Aorta (tissue), 5 donors: ENCODE measurements around the gene FAM193A. TPM values are rescaled to one million over a fixed set of nuclear protein-coding genes. Genes with fewer than 3 reads are reported as not detected.
A peak's percentile ranks its signal among the peaks of the same experiment; 100 is the strongest.

Experiments used
- ATAC-seq: fragments of 200-7000 bp; cut with Tn5 transposase; one replicate; pipeline ENCODE4 v1.9.1; 2022; ENCODE audit warnings: moderate library complexity; ENCODE audit not compliant: low FRiP score
- DNase-seq, 2 donors: peaks; one replicate each; pipeline ENCODE4 v3.0.0-alpha.2; 2020
- H3K27ac ChIP-seq, 2 donors: one replicate each; pipeline ENCODE4 v1.5.1; 2013; ENCODE audit warnings: low read length in 2 of 2, mild to moderate bottlenecking in 2 of 2, moderate library complexity in 2 of 2, control low read depth in 1 of 2, inconsistent platforms in 1 of 2, low read depth in 1 of 2
- H3K27me3 ChIP-seq, 2 donors: one replicate each; pipeline ENCODE4 v1.6.1; 2013; ENCODE audit warnings: control low read depth in 1 of 2, low read length in 1 of 2, mild to moderate bottlenecking in 1 of 2, moderate library complexity in 1 of 2; ENCODE audit not compliant: insufficient read depth in 2 of 2, control insufficient read depth in 1 of 2
- H3K36me3 ChIP-seq, 2 donors: one replicate each; pipeline ENCODE4 v1.6.1; 2013; ENCODE audit warnings: control low read depth in 1 of 2, low read length in 1 of 2, mild to moderate bottlenecking in 1 of 2; ENCODE audit not compliant: insufficient read depth in 2 of 2, control insufficient read depth in 1 of 2
- H3K4me1 ChIP-seq, 2 donors: one replicate each; pipeline ENCODE4 v1.6.1; 2013; ENCODE audit warnings: low read length in 2 of 2, control low read depth in 1 of 2, mild to moderate bottlenecking in 1 of 2, moderate library complexity in 1 of 2; ENCODE audit not compliant: insufficient read depth in 2 of 2, control insufficient read depth in 1 of 2
- H3K4me3 ChIP-seq, 2 donors: one replicate each; pipeline ENCODE4 v1.5.1; 2013; ENCODE audit warnings: low read length in 2 of 2, control low read depth in 1 of 2, mild to moderate bottlenecking in 1 of 2
- H3K9me3 ChIP-seq: one replicate; pipeline ENCODE4 v1.6.1; 2013; ENCODE audit warnings: mild to moderate bottlenecking, low read length; ENCODE audit not compliant: control insufficient read depth
- WGBS, 2 donors: extraction: QIAGEN DNeasy Blood & Tissue Kit; methylation state at CpG; one replicate each; pipeline ENCODE4 v1.1.7; 2013; 5-methylcytosine and 5-hydroxymethylcytosine counted together
- intact Hi-C, 2 donors: fragments of 100-400 bp; cut with DNase I; formaldehyde crosslinking; loops; one replicate each; pipeline versions ENCODE4 v1.14.2 to v1.15.0; 2022
- polyA plus RNA-seq, 2 donors: library from polyadenylated mRNA; stranded (reverse); fragments of 200-250 nt; gene quantifications; one replicate each; pipeline ENCODE4 v1.2.3, GENCODE V29; 2013
- total RNA-seq, 2 donors: library from RNA; stranded (reverse); fragmentation: NEBNext Ultra II Directional; extraction: Animal tissue kit (Norgen Biotek cat#: 25700); gene quantifications; one replicate each; pipeline ENCODE4 v1.2.1, GENCODE V29; 2021
- donor health status: healthy with polysubstance abuse.
- donor health status: Bipolar disorder and iron deficiency.
- donor health status: DM: no; HTN: no; CAD: no.
- donor health status: DM: no; HTN: no; CAD: no.
- donor health status: DM: yes; HTN: yes; CAD: no.

Gene FAM193A
- total and polyA plus RNA-seq, 4 donors, result 4.6 to 41.6 (median 18.5) TPM

GRCh38 chr4:2712261-2712842, 175.9 kb downstream of the FAM193A start:
- intact Hi-C loops, result loop anchor here in 1 of 2 donors (10.0 kb wide), 1 partner anchor 178 kb away; the partner anchor contains the start of gene FAM193A
- Histone ChIP-seq H3K36me3 (peaks cover 2 to 6% of the 10 kb centered on the region in 2 donors), H3K9me3 (no peaks in the 10 kb centered on the region), H3K4me1 (no peaks in the 10 kb centered on the region), H3K27me3 (no peaks in the 10 kb centered on the region), H3K27ac (no peak overlapping the region), H3K4me3 (no peak overlapping the region)
- WGBS, 2 donors, result 70 to 86% methylated on average over 9 of the region's 9 CpGs
- ATAC-seq (no peak), DNase-seq (peak in 1 of 2 donors; percentile 31)

- no peak overlapping the region for H3K27ac ChIP-seq
- intact Hi-C loops, result loop anchor here in 1 of 2 donors (10.0 kb wide), 1 partner anchor 179 kb away; the partner anchor contains the start of gene FAM193A
- H3K4me3 ChIP-seq, result no peak overlapping the region
- no peak for ATAC-seq
- H3K36me3 ChIP-seq, result peaks cover 2 to 6% of the 10 kb centered on the region in 2 donors
- DNase-seq, result peak in 1 of 2 donors; percentile 17
- no peaks in the 10 kb centered on the region for H3K9me3 ChIP-seq
- H3K4me1 ChIP-seq, result no peaks in the 10 kb centered on the region
- 89 to 91% methylated on average over 5 of the region's 5 CpGs for WGBS, 2 donors
- H3K27me3 ChIP-seq, result no peaks in the 10 kb centered on the region
These were observed 176.9 kb downstream of the FAM193A start for GRCh38 chr4:2713337-2713736.

- ATAC-seq (peak; percentile 75), DNase-seq (peak in 1 of 2 donors; percentile 70)
- Histone ChIP-seq H3K27ac (peak overlapping the region in 1 of 2 donors; percentile 29), H3K4me1 (no peaks in the 10 kb centered on the region), H3K36me3 (peaks cover 2 to 6% of the 10 kb centered on the region in 2 donors), H3K9me3 (no peaks in the 10 kb centered on the region), H3K4me3 (no peak overlapping the region), H3K27me3 (no peaks in the 10 kb centered on the region)
- 13 to 16% methylated on average over 10 of the region's 10 CpGs for WGBS, 2 donors
- intact Hi-C loops, result loop anchor here in 1 of 2 donors (10.0 kb wide), 1 partner anchor 179 kb away; the partner anchor contains the start of gene FAM193A
These were observed 177.8 kb downstream of the FAM193A start for GRCh38 chr4:2714061-2714770.

GRCh38 chr4:2714918-2715317, 178.5 kb downstream of the FAM193A start:
- Histone ChIP-seq H3K4me1 (no peaks in the 10 kb centered on the region), H3K4me3 (no peak overlapping the region), H3K27ac (no peak overlapping the region), H3K27me3 (no peaks in the 10 kb centered on the region), H3K36me3 (peaks cover 2 to 6% of the 10 kb centered on the region in 2 donors), H3K9me3 (no peaks in the 10 kb centered on the region)
- ATAC-seq (no peak), DNase-seq (peak in 1 of 2 donors; percentile 15)
- intact Hi-C loops, result loop anchor here in 1 of 2 donors (10.0 kb wide), 1 partner anchor 180 kb away; the partner anchor contains the start of gene FAM193A
- 62 to 72% methylated on average over 4 of the region's 4 CpGs for WGBS, 2 donors

- Histone ChIP-seq H3K4me3 (no peak overlapping the region), H3K27ac (no peak overlapping the region), H3K4me1 (no peaks in the 10 kb centered on the region), H3K36me3 (peaks cover 4 to 6% of the 10 kb centered on the region in 2 donors), H3K27me3 (no peaks in the 10 kb centered on the region), H3K9me3 (no peaks in the 10 kb centered on the region)
- peak in 1 of 2 donors; percentile 28 for DNase-seq
- intact Hi-C loops, result loop anchor here in 1 of 2 donors (10.0 kb wide), 1 partner anchor 181 kb away; the partner anchor contains the start of gene FAM193A
- 65 to 81% methylated on average over 5 of the region's 5 CpGs for WGBS, 2 donors
- no peak for ATAC-seq
These were observed 179.0 kb downstream of the FAM193A start for GRCh38 chr4:2715426-2715825.

- DNase-seq (peak in 1 of 2 donors; percentile 54), ATAC-seq (no peak)
- 92 to 93% methylated on average over 8 of the region's 8 CpGs for WGBS, 2 donors
- Histone ChIP-seq H3K27me3 (no peaks in the 10 kb centered on the region), H3K4me3 (no peak overlapping the region), H3K4me1 (no peaks in the 10 kb centered on the region), H3K36me3 (peaks cover 4 to 6% of the 10 kb centered on the region in 2 donors), H3K27ac (no peak overlapping the region), H3K9me3 (no peaks in the 10 kb centered on the region)
- intact Hi-C loops, result loop anchor here in 1 of 2 donors (10.0 kb wide), 1 partner anchor 181 kb away; the partner anchor contains the start of gene FAM193A
These were observed 179.8 kb downstream of the FAM193A start for GRCh38 chr4:2716236-2716635.

GRCh38 chr4:2721586-2721985, 185.1 kb downstream of the FAM193A start:
- WGBS, 2 donors, result 84 to 86% methylated on average over 11 of the region's 11 CpGs
- no peaks in the 10 kb centered on the region for H3K27me3 ChIP-seq
- H3K36me3 ChIP-seq, result peaks cover 0 to 7% of the 10 kb centered on the region in 2 donors
- H3K27ac ChIP-seq, result no peak overlapping the region
- DNase-seq, result peak in 1 of 2 donors; percentile 54
- no peaks in the 10 kb centered on the region for H3K9me3 ChIP-seq
- H3K4me1 ChIP-seq, result no peaks in the 10 kb centered on the region
- intact Hi-C loops, result no loop called here
- no peak for ATAC-seq
- H3K4me3 ChIP-seq, result no peak overlapping the region

GRCh38 chr4:2722033-2722432, 185.6 kb downstream of the FAM193A start:
- peak in 1 of 2 donors; percentile 21 for DNase-seq
- intact Hi-C loops, result no loop called here
- H3K27ac ChIP-seq, result no peak overlapping the region
- peaks cover 0 to 7% of the 10 kb centered on the region in 2 donors for H3K36me3 ChIP-seq
- H3K27me3 ChIP-seq, result no peaks in the 10 kb centered on the region
- no peak overlapping the region for H3K4me3 ChIP-seq
- WGBS, 2 donors, result 94 to 95% methylated on average over 9 of the region's 9 CpGs
- H3K9me3 ChIP-seq, result no peaks in the 10 kb centered on the region
- no peak for ATAC-seq
- no peaks in the 10 kb centered on the region for H3K4me1 ChIP-seq
